Ovary (tissue), 9 donors: Measurements from ENCODE around the gene SHLD1. TPM values are rescaled to one million over a fixed set of nuclear protein-coding genes. Genes with fewer than 3 reads are reported as not detected.

ENCODE experiments used
- DNase-seq, 5 donors: peaks; one replicate each; pipeline ENCODE4 v3.0.0-alpha.2; 2019 to 2020
- H3K27ac ChIP-seq, 2 donors: fragments of 200-600 bp; one replicate each; pipeline versions ENCODE4 v1.5.1 to v1.8.0; 2019 to 2022
- H3K27me3 ChIP-seq: fragments of 200-600 bp; one replicate; pipeline ENCODE4 v1.8.0; 2022
- H3K36me3 ChIP-seq: fragments of 200-600 bp; sonication (generic); one replicate; pipeline ENCODE4 v1.5.1; 2019
- H3K4me1 ChIP-seq: one replicate; pipeline ENCODE4 v1.8.1; 2013; ENCODE audit warnings: mild to moderate bottlenecking, moderate library complexity; ENCODE audit not compliant: insufficient read depth
- H3K4me3 ChIP-seq: fragments of 200-600 bp; sonication (generic); one replicate; pipeline ENCODE4 v1.5.1; 2017
- H3K9me3 ChIP-seq, 2 donors: fragments of 200-600 bp in 1 of 2; sonication (generic) in 1 of 2; one replicate each; pipeline versions ENCODE4 v1.5.1 to v1.8.1; 2013 to 2019; ENCODE audit warnings: mild to moderate bottlenecking in 1 of 2, moderate library complexity in 1 of 2
- CTCF ChIP-seq, 3 donors: fragments of 450-650 bp in 2 of 3; fragments of 200-600 bp in 1 of 3; IDR thresholded peaks; one replicate each; pipeline versions ENCODE4 v1.5.1 to v1.8.0; 2016 to 2022; ENCODE audit warnings: antibody characterized with exemption in 3 of 3, mild to moderate bottlenecking in 1 of 3
- EP300 ChIP-seq: sonication (generic); formaldehyde crosslinking; IDR thresholded peaks from one replicate; pipeline ENCODE4 v1.6.1; 2017; ENCODE audit warnings: antibody characterized with exemption
- POLR2A ChIP-seq: fragments of 450-650 bp; IDR thresholded peaks from one replicate; pipeline ENCODE4 v1.6.1; 2017; ENCODE audit warnings: antibody characterized with exemption, mild to moderate bottlenecking, moderate library complexity
- WGBS, 3 donors: extraction: QIAGEN DNeasy Blood & Tissue Kit in 1 of 3; methylation state at CpG; one replicate each; pipeline versions ENCODE4 v1.1.5 to v1.1.7; 2013 to 2017; 5-methylcytosine and 5-hydroxymethylcytosine counted together
- intact Hi-C, 4 donors: fragments of 100-400 bp; cut with DNase I; formaldehyde crosslinking; loops; one replicate each; pipeline versions ENCODE4 v1.11.0 to v1.15.1; 2022 to 2023
- polyA plus RNA-seq, 2 donors: library from polyadenylated mRNA; stranded (reverse); fragments of 200-250 nt in 1 of 2; fragments of 350-450 nt in 1 of 2; fragmentation: Illumina TruSeq in 1 of 2; extraction: RNeasy Lipid Tissue Mini Kit (QIAGEN cat#74804) in 1 of 2; gene quantifications; one replicate each; pipeline ENCODE4 v1.2.3, GENCODE V29; 2013 to 2014
- total RNA-seq, 7 donors: library from RNA; depleted of rRNA in 2 of 7; stranded (reverse); fragments of >200 nt in 2 of 7; fragmentation: NEBNext Ultra II Directional in 3 of 7; extraction: Animal tissue kit (Norgen Biotek cat#: 25700) in 3 of 7; gene quantifications; one replicate each; pipeline versions ENCODE4 v1.1.0 to v1.2.4, GENCODE V29; 2016 to 2023
- donor health status: DM: no; HTN: no; CAD: no; lungs with moderate emphysema.
- donor health status: DM: no; HTN: no; CAD: no.
- donor health status: Bipolar disorder and iron deficiency.
- donor health status: DM: yes; HTN: yes; CAD: no.
- donor health status: DM: no; HTN: no; CAD: no.
- donor health status: DM: yes; HTN: yes; CAD: no.

The SHLD1 gene
- total and polyA plus RNA-seq, 9 donors = 3.8 to 12.4 (median 7.2) TPM

GRCh38 chr20:5810800-5811422 lies 60.7 kb downstream of the SHLD1 start:
- Histone ChIP-seq H3K4me3 (no peak overlapping the region), H3K9me3 (no peaks in the 10 kb centered on the region), H3K36me3 (no peaks in the 10 kb centered on the region), H3K27me3 (no peaks in the 10 kb centered on the region), H3K27ac (no peak overlapping the region), H3K4me1 (no peaks in the 10 kb centered on the region)
- TF ChIP-seq CTCF (IDR thresholded peaks at IDR 0.05) (no peak), POLR2A (no peak), EP300 (no peak)
- intact Hi-C loops = no loop called here
- no peak for DNase-seq
- WGBS, 3 donors = 89 to 95% (median 90%) methylated on average over 5 of the region's 5 CpGs

DNA sequence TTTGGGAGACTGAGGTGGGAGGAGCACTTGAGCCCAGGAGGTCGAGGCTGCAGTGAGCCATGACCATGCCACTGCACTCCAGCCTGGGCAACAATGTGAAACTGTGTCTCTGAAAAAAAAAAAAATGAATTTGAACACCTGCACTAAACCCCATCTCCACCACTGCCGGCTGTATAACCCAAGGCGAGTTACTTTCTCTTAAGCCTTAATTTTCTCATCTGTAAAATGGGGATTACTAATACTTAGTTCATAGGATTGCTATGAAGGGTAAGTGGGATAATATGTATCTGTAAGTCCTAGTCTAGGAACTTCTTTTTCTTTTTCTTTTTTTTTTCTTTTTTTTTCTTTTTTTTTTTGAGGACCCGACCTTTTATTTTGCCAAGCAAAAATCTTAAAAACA lies 61.5 kb downstream of the SHLD1 start:
- no peak overlapping the region for H3K4me3 ChIP-seq
- H3K4me1 ChIP-seq = no peaks in the 10 kb centered on the region
- no peaks in the 10 kb centered on the region for H3K9me3 ChIP-seq
- intact Hi-C loops = no loop called here
- WGBS, 3 donors = 88 to 94% (median 94%) methylated on average over 4 of the region's 4 CpGs
- no peak for TF ChIP-seq EP300
- no peak for TF ChIP-seq CTCF (IDR thresholded peaks at IDR 0.05)
- TF ChIP-seq POLR2A = no peak
- no peak for DNase-seq
- no peak overlapping the region for H3K27ac ChIP-seq
- H3K27me3 ChIP-seq = no peaks in the 10 kb centered on the region
- H3K36me3 ChIP-seq = no peaks in the 10 kb centered on the region

- WGBS, 3 donors = 88 to 92% (median 91%) methylated on average over 1 of the region's 1 CpG
- Histone ChIP-seq H3K36me3 (no peaks in the 10 kb centered on the region), H3K4me1 (no peaks in the 10 kb centered on the region), H3K27me3 (no peaks in the 10 kb centered on the region), H3K4me3 (no peak overlapping the region), H3K9me3 (no peaks in the 10 kb centered on the region), H3K27ac (no peak overlapping the region)
- TF ChIP-seq POLR2A = no peak
- no peak for TF ChIP-seq CTCF (IDR thresholded peaks at IDR 0.05)
- intact Hi-C loops = no loop called here
- DNase-seq = no peak
These were observed 68.1 kb downstream of the SHLD1 start for GRCh38 chr20:5818346-5818681.

DNA sequence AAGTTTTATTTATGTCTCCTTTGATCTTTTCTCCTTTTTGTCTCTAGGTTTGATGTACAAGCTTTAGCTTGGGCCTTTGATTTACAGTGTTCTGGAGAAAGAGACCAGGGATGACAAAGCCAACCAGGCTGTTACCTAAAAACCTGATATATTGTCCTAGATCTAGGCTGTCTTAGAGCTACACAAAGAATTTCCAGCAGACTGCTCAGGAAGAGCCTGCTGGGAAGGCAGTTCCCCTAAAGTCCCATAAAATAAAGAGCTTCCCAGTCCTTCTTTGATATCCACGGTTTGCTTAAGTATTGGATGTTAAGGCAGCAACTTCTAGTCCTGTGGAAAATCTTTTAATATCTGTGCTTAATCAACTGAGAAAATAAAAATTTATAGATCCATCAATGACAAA lies 70.5 kb downstream of the SHLD1 start:
- intact Hi-C loops = no loop called here
- Histone ChIP-seq H3K27me3 (no peaks in the 10 kb centered on the region), H3K27ac (no peak overlapping the region), H3K36me3 (no peaks in the 10 kb centered on the region), H3K9me3 (no peaks in the 10 kb centered on the region), H3K4me3 (no peak overlapping the region), H3K4me1 (no peaks in the 10 kb centered on the region)
- no peak for DNase-seq
- 76 to 92% (median 87%) methylated on average over 1 of the region's 1 CpG for WGBS, 3 donors
- TF ChIP-seq POLR2A (no peak), EP300 (no peak)

DNA sequence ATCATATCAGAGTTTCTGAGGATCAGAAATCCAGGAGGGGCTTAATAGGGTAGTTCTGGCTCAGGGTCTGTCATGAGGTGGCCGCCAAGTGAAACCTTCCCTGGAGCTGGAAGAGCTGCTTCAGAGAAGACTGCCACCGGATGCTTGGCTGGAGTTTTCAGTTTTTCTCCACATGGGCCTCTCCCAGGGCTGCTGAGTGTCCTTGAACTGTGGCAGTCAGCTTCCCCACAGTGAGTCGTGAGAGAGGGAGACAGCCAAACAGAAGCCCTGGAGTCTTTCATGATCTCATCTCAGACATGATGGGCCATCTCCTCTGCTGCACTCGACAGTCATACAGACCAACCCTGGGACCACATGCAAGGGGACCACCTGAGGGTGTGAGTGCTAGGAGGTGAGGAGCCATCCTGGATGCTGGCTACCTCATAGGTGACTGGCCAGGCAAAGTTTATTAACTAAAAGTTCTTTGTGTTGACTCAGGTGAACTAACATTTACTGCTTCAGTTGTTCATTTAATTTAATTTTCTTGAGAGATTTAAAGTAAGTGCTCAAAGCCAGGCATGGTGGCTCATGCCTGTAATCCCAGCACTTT lies 71.5 kb downstream of the SHLD1 start:
- Histone ChIP-seq H3K27me3 (no peaks in the 10 kb centered on the region), H3K27ac (no peak overlapping the region), H3K4me1 (no peaks in the 10 kb centered on the region), H3K4me3 (no peak overlapping the region), H3K36me3 (no peaks in the 10 kb centered on the region), H3K9me3 (no peaks in the 10 kb centered on the region)
- TF ChIP-seq POLR2A (no peak), CTCF (IDR thresholded peaks at IDR 0.05) (no peak), EP300 (no peak)
- DNase-seq = peak; percentile 40 to 64 (median 57)
- 14 to 30% (median 15%) methylated on average over 4 of the region's 4 CpGs for WGBS, 3 donors
- intact Hi-C loops = no loop called here
